ENCODE measurements around the gene OVOL1. TPM values are rescaled to one million over a fixed set of nuclear protein-coding genes. Genes with fewer than 3 reads are reported as not detected.
"Not testable (repeated sequence)": the region's sequence is repeated elsewhere in the genome, so short reads cannot be mapped to it uniquely, and the experiment has no call there.

OVOL1 gene
- total RNA-seq, 2 experiments from 2014 or later: not detected

DNA sequence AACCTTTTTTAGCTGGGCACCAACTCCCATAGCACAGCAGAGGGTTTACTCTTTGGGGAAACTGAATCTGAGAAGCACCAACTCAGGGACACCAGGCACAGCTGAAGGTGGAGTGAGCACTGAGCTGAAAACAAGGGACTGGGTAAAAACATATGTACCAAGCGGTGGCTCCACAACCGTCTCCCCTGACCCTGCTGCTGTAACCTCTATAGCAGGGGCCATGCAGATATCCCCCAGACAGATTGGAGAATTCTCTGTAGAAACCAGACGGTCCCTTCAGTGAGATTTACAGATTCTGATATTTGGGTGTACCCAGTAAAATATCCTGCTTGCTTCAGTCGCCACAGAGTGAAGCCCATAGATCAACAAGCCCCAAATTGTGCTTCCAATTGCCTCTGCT lies 42.6 kb downstream of the OVOL1 start:
- ChIA-PET CTCF (ENCODE audit: unreplicated experiment) (no interaction called here), POLR2A (interaction anchor here (0.9 to 1.1 kb wide), 2 partner anchors 12 to 206 kb away, joined by 4 to 5 read pairs; no protein-coding TSS in a partner anchor)
- Histone ChIP-seq H3K36me3 (ENCODE audit: insufficient read depth, low read length) (no peaks in the 10 kb centered on the region), H3K4me2 (ENCODE audit: low read length) (no peak overlapping the region), H3K9me3 (ENCODE audit: low read length) (no peaks in the 10 kb centered on the region), H4K20me1 (ENCODE audit: insufficient read depth, low read length) (no peaks in the 10 kb centered on the region), H3K4me1 (ENCODE audit: insufficient read depth, low read length, poor library complexity, severe bottlenecking) (no peaks in the 10 kb centered on the region), H2AFZ (ENCODE audit: low read length) (no peak overlapping the region), H3K9me2 (ENCODE audit: insufficient read depth, low read length) (no peaks in the 10 kb centered on the region), H3K79me2 (ENCODE audit: insufficient read depth, low read depth, low read length) (no peaks in the 10 kb centered on the region), H3K4me3 (ENCODE audit: low read depth, low read length, poor library complexity, severe bottlenecking) (no peak overlapping the region), H3K27ac (ENCODE audit: low read depth, low read length, poor library complexity, severe bottlenecking) (no peak overlapping the region)
- intact Hi-C loops (cut with micrococcal nuclease; ENCODE audit: unreplicated experiment): no loop called here
- TF ChIP-seq, protein P1, sequence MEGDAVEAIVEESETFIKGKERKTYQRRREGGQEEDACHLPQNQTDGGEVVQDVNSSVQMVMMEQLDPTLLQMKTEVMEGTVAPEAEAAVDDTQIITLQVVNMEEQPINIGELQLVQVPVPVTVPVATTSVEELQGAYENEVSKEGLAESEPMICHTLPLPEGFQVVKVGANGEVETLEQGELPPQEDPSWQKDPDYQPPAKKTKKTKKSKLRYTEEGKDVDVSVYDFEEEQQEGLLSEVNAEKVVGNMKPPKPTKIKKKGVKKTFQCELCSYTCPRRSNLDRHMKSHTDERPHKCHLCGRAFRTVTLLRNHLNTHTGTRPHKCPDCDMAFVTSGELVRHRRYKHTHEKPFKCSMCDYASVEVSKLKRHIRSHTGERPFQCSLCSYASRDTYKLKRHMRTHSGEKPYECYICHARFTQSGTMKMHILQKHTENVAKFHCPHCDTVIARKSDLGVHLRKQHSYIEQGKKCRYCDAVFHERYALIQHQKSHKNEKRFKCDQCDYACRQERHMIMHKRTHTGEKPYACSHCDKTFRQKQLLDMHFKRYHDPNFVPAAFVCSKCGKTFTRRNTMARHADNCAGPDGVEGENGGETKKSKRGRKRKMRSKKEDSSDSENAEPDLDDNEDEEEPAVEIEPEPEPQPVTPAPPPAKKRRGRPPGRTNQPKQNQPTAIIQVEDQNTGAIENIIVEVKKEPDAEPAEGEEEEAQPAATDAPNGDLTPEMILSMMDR (conservative IDR thresholded peaks at IDR 0.05; ENCODE audit: low read length): no peak
- no peak for TF ChIP-seq EZH2phosphoT487 (IDR thresholded peaks at IDR 0.05; ENCODE audit: borderline replicate concordance, low read depth, low read length)
- no peak for DNase-seq (ENCODE audit: low spot score)
- no TSS peak for BruUV-seq (replicated peaks)

DNA sequence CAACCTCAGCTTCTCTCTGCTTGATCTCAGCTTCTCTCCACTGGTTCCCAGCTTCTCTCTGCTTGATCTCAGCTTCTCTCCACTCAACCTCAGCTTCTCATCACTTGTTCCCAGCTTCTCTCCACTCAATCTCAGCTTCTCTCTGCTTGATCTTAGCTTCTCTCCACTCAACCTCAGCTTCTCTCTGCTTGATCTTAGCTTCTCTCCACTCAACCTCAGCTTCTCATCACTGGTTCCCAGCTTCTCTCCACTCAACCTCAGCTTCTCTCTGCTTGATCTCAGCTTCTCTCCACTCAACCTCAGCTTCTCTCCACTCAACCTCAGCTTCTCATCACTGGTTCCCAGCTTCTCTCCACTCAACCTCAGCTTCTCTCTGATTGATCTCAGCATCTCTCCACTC lies 45.4 kb downstream of the OVOL1 start:
- H3K36me3 ChIP-seq (ENCODE audit: insufficient read depth, low read length); H3K9me2 ChIP-seq (ENCODE audit: insufficient read depth, low read length); H3K4me2 ChIP-seq (ENCODE audit: low read length); BruUV-seq (replicated peaks); DNase-seq (ENCODE audit: low spot score); H3K4me3 ChIP-seq (ENCODE audit: low read depth, low read length, poor library complexity, severe bottlenecking); CTCF ChIA-PET (ENCODE audit: unreplicated experiment); H3K27ac ChIP-seq (ENCODE audit: low read depth, low read length, poor library complexity, severe bottlenecking); intact Hi-C loops (cut with micrococcal nuclease; ENCODE audit: unreplicated experiment); H3K9me3 ChIP-seq (ENCODE audit: low read length); H3K79me2 ChIP-seq (ENCODE audit: insufficient read depth, low read depth, low read length); H4K20me1 ChIP-seq (ENCODE audit: insufficient read depth, low read length); H2AFZ ChIP-seq (ENCODE audit: low read length); H3K4me1 ChIP-seq (ENCODE audit: insufficient read depth, low read length, poor library complexity, severe bottlenecking): not testable (repeated sequence)
- POLR2A ChIA-PET: interaction anchor here (0.6 kb wide), 1 partner anchor 354 kb away, joined by 3 read pairs; no protein-coding TSS in a partner anchor

DNA sequence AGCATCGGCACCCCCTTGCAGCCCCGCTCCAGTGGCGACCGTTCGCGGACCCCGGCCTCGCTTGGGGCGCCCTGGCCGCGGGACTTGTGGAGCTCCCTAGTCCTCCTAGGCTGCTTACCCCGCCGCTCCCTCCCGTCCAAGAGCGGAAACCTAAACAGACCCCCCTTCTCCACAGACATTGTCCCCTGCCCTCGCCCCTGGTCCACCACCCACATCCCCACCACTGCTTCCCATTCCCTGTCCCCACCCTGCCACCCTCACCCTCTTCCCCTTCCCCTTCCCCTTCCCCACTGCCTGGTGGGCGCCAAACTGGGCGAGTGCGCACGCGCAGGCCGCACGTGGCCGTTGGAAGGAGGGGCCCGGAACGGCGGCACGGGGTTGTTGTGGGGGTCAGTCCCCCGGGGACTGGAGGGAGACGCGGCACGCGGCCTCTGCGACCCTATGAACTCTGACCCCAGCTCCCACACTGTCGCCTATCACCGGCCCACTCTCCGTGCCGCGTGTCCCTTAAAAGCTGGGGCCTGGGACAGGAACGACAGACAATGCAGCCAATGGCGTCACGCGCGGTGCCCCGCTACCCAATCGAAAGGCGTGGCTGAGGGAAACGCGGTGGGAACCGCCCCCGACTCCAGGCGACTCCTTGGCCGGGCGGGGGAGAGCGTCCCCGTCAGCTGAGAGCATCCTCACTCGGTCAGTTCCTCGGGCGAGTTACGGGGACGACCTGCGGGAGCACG lies 46.6 kb downstream of the OVOL1 start, which contains the start of gene SNX32:
TSS of gene SNX32 (plus strand) at position 667 of the 734 bp plus-strand sequence. CDS start 103 bp downstream, outside the sequence.
- no peak within 1 kb of the TSS for H3K27ac ChIP-seq (ENCODE audit: low read depth, low read length, poor library complexity, severe bottlenecking)
- ChIA-PET POLR2A (no interaction called here), CTCF (ENCODE audit: unreplicated experiment) (no interaction called here)
- no TSS peak for BruUV-seq (replicated peaks)
- H4K20me1 ChIP-seq (ENCODE audit: insufficient read depth, low read length): no peaks in the 10 kb centered on the region
- no peaks in the 10 kb centered on the region for H3K9me3 ChIP-seq (ENCODE audit: low read length)
- no peak within 1 kb of the TSS for H2AFZ ChIP-seq (ENCODE audit: low read length)
- no peaks in the 10 kb centered on the region for H3K79me2 ChIP-seq (ENCODE audit: insufficient read depth, low read depth, low read length)
- no peak within 1 kb of the TSS for H3K4me3 ChIP-seq (ENCODE audit: low read depth, low read length, poor library complexity, severe bottlenecking)
- no peak for DNase-seq (ENCODE audit: low spot score)
- TF ChIP-seq, protein P1 (conservative IDR thresholded peaks at IDR 0.05; ENCODE audit: low read length): no peak
- TF ChIP-seq EZH2phosphoT487 (IDR thresholded peaks at IDR 0.05; ENCODE audit: borderline replicate concordance, low read depth, low read length): no peak
- intact Hi-C loops (cut with micrococcal nuclease; ENCODE audit: unreplicated experiment): no loop called here
- H3K4me1 ChIP-seq (ENCODE audit: insufficient read depth, low read length, poor library complexity, severe bottlenecking): no peaks in the 10 kb centered on the region
- no peak within 1 kb of the TSS for H3K4me2 ChIP-seq (ENCODE audit: low read length)
- H3K9me2 ChIP-seq (ENCODE audit: insufficient read depth, low read length): no peaks in the 10 kb centered on the region
- no peaks in the 10 kb centered on the region for H3K36me3 ChIP-seq (ENCODE audit: insufficient read depth, low read length)

All from OCI-LY7 (cell line).